Heart right ventricle (tissue), 16 donors: ENCODE measurements around the gene CA10. TPM values are rescaled to one million over a fixed set of nuclear protein-coding genes. Genes with fewer than 3 reads are reported as not detected.

Source experiments
- ATAC-seq, 8 donors: fragments of 200-7000 bp; cut with Tn5 transposase; one replicate each; pipeline ENCODE4 v1.9.1; 2020; ENCODE audit warnings: mild to moderate bottlenecking in 8 of 8, moderate library complexity in 8 of 8, moderate number of reproducible peaks in 1 of 8
- DNase-seq, 2 donors: peaks; one replicate each; pipeline ENCODE4 v3.0.0-alpha.2; 2020
- H3K27ac ChIP-seq, 10 donors: fragments of 200-600 bp; sonication (generic) in 2 of 10; one replicate each; pipeline versions ENCODE4 v1.5.0 to v1.8.0; 2020 to 2022; ENCODE audit warnings: mild to moderate bottlenecking in 3 of 10
- H3K27me3 ChIP-seq, 7 donors: fragments of 200-600 bp; one replicate each; pipeline ENCODE4 v1.8.0; 2021 to 2022; ENCODE audit warnings: mild to moderate bottlenecking in 2 of 7
- H3K36me3 ChIP-seq, 9 donors: fragments of 200-600 bp; sonication (generic) in 1 of 9; one replicate each; pipeline versions ENCODE4 v1.5.0 to v1.8.0; 2020 to 2022; ENCODE audit warnings: mild to moderate bottlenecking in 2 of 9
- H3K4me1 ChIP-seq, 9 donors: fragments of 200-600 bp; sonication (generic) in 1 of 9; one replicate each; pipeline versions ENCODE4 v1.5.0 to v1.8.0; 2020 to 2022; ENCODE audit warnings: mild to moderate bottlenecking in 4 of 9
- H3K4me3 ChIP-seq, 10 donors: fragments of 200-600 bp; sonication (generic) in 2 of 10; one replicate each; pipeline versions ENCODE4 v1.5.0 to v1.8.0; 2020 to 2022; ENCODE audit warnings: mild to moderate bottlenecking in 7 of 10, moderate library complexity in 2 of 10
- H3K9me3 ChIP-seq, 11 donors: fragments of 200-600 bp in 10 of 11; sonication (generic) in 2 of 11; one replicate each; pipeline versions ENCODE4 v1.5.0 to v1.8.0; 2013 to 2022; ENCODE audit warnings: mild to moderate bottlenecking in 2 of 11, control low read depth in 1 of 11, moderate library complexity in 1 of 11
- CTCF ChIP-seq, 9 donors: fragments of 200-600 bp; sonication (generic) in 2 of 9; IDR thresholded peaks; one replicate each; pipeline versions ENCODE4 v1.5.0 to v1.8.0; 2021 to 2022; ENCODE audit warnings: antibody characterized with exemption in 9 of 9, mild to moderate bottlenecking in 5 of 9, moderate library complexity in 1 of 9
- WGBS, 2 donors: extraction: QIAGEN DNeasy Blood & Tissue Kit; methylation state at CpG; one replicate each; pipeline ENCODE4 v1.1.7; 2013; ENCODE audit warnings: inconsistent platforms in 1 of 2; 5-methylcytosine and 5-hydroxymethylcytosine counted together
- intact Hi-C, 10 donors: fragments of 100-400 bp; cut with DNase I; formaldehyde crosslinking; loops; one replicate each; pipeline versions ENCODE4 v1.11.1 to v1.14.2; 2022
- polyA plus RNA-seq, 2 donors: library from polyadenylated mRNA; stranded (reverse); fragments of 200-250 nt; gene quantifications; one replicate each; pipeline ENCODE4 v1.2.3, GENCODE V29; 2013
- total RNA-seq, 10 donors: library from RNA; stranded (reverse); fragmentation: NEBNext Ultra II Directional in 3 of 10; extraction: Animal tissue kit (Norgen Biotek cat#: 25700) in 3 of 10; gene quantifications; one replicate each; pipeline versions ENCODE4 v1.2.1 to v1.2.4, GENCODE V29; 2021 to 2023
- donor health status: Arrhythmogenic right ventricular cardiomyopathy.
- donor health status: ischemic (EF 13 %, LVEDD 7.1; RV severe dilation, severe dysfunction).
- donor health status: healthy with polysubstance abuse.
- donor health status: DM: no; HTN: yes; CAD: no.
- donor health status: DM: no; HTN: no; CAD: no.
- donor health status: ischemic (EF 25% LVEDD 6.9; RV normal size, moderate dysfunction).
- donor health status: ischemic (EF 25% LVEDD 5.7; RV mildly dilated, moderate dysfunction).
- donor health status: healthy.
- donor health status: DM: yes; HTN: yes; CAD: no.
- donor health status: Ischemic cardiomyopathy.
- donor health status: ischemic (EF 35%, LVEDD 5.7; RV mildly dilated, moderate dysfunction).
- donor health status: nonischemic (EF 11% LVEDD 7.7; RV severe dilation, severe dysfunction).
- donor health status: DM: yes; HTN: yes; CAD: no.
- donor health status: PGD.
- donor health status: ischemic (EF 29% LVEDD 5.4; RV normal size, mild dysfunction).
- donor health status: nonischemic (EF 23%, LVEDD 6.1; RV moderate dilation, normal function).

Gene CA10
- total and polyA plus RNA-seq, 12 donors, result not detected

- H3K36me3 ChIP-seq, result no peaks in the 10 kb centered on the region
- TF ChIP-seq CTCF (IDR thresholded peaks at IDR 0.05), result no peak
- WGBS, 2 donors, result 55 to 69% methylated on average over 6 of the region's 6 CpGs
- no peak overlapping the region for H3K4me3 ChIP-seq
- no peaks in the 10 kb centered on the region for H3K4me1 ChIP-seq
- peaks cover 0 to 32% (median 9%) of the 10 kb centered on the region in 7 donors for H3K27me3 ChIP-seq
- ATAC-seq (no peak), DNase-seq (no peak)
- H3K27ac ChIP-seq, result no peak overlapping the region
- intact Hi-C loops, result no loop called here
- no peaks in the 10 kb centered on the region for H3K9me3 ChIP-seq
These were observed 511.4 kb downstream of the CA10 start for GRCh38 chr17:51647067-51647466.

DNA sequence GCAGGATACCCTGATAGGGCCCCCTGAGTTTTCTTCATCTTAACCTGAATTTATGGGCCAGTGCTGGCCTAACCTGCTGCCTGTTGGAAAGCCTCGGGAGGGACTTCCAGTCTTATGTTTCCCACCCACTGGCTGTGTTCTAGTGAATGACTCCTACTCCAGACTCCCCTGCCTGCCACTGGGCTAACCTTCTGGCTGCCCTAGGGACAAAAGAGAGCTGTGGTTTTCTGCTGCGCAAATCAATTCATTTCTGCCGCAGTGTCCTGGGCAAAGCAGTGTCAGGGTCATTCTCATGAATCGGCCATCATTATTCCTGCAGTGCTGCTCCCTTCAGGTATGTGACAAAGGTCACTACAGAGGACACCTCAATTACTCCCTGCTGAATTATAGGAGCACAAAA lies 512.0 kb downstream of the CA10 start:
- intact Hi-C loops, result no loop called here
- no peak for DNase-seq
- Histone ChIP-seq H3K9me3 (no peaks in the 10 kb centered on the region), H3K27me3 (peaks cover 0 to 34% (median 9%) of the 10 kb centered on the region in 7 donors), H3K4me1 (no peaks in the 10 kb centered on the region), H3K27ac (no peak overlapping the region), H3K4me3 (no peak overlapping the region), H3K36me3 (no peaks in the 10 kb centered on the region)
- ATAC-seq, result no peak
- no peak for TF ChIP-seq CTCF (IDR thresholded peaks at IDR 0.05)
- WGBS, 2 donors, result 82 to 87% methylated on average over 4 of the region's 4 CpGs

DNA sequence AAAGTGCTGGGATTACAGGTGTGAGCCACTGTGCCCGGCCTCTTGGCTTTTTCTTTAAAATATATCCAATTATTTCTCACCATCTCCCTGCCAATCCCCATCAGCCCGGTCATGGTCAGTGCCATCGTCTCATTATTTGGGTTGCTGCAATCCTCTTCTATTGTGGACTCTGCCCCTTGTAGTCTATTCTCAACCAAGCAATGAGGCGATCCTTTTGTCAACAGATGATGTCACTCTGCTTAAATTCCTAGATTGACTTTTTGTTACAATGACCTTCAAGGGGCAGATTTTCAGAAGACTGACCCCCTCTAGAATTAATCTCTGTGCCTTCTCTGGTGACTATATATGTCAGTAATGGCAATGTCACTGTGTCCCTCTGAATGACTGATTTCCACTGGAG lies 513.5 kb downstream of the CA10 start:
- TF ChIP-seq CTCF (IDR thresholded peaks at IDR 0.05), result no peak
- H3K4me3 ChIP-seq, result no peak overlapping the region
- 89 to 91% methylated on average over 4 of the region's 4 CpGs for WGBS, 2 donors
- H3K4me1 ChIP-seq, result no peaks in the 10 kb centered on the region
- H3K36me3 ChIP-seq, result no peaks in the 10 kb centered on the region
- H3K27me3 ChIP-seq, result peaks cover 0 to 35% (median 10%) of the 10 kb centered on the region in 7 donors
- no peaks in the 10 kb centered on the region for H3K9me3 ChIP-seq
- no peak overlapping the region for H3K27ac ChIP-seq
- DNase-seq, result no peak
- intact Hi-C loops, result no loop called here
- no peak for ATAC-seq

DNA sequence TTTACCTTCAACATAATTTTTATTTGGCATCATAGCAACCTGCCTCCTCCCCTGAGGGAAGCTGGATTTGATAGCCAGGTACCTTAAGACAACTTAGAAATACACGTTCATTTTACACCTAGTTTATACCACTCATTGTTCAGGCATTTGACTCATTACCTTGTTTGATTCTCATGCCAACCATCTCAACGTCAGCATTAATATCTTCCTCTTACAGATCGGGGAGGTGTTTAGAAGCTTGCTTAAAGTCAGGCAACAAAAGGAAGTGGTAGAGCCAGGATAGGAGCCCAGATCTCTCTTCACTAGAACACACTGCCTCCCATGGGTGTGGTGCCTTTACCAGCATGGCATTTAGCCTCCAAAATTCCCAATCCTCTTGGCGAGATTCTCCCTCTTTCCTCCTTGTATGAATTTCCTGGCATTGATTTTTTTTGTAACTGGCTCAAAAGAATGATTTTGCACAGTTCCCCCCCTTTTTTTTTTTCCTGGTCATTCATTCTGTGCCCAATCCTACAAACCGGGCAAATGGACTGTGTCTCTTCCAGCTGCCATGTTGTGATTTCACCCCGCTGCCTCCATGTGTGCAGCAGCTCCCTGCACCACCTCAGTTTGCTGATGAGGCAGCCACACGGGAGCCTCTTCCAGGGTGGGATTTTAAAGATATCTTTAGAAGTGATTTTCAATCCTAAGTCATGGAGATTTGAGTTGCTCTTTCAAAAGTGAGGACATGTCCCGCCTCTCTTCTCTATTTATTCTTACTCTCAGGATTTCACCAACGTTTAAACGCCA lies 514.6 kb downstream of the CA10 start:
- intact Hi-C loops, result no loop called here
- Histone ChIP-seq H3K36me3 (no peaks in the 10 kb centered on the region), H3K27ac (no peak overlapping the region), H3K4me3 (no peak overlapping the region), H3K4me1 (no peaks in the 10 kb centered on the region), H3K9me3 (no peaks in the 10 kb centered on the region), H3K27me3 (peaks cover 0 to 42% (median 10%) of the 10 kb centered on the region in 7 donors)
- no peak for TF ChIP-seq CTCF (IDR thresholded peaks at IDR 0.05)
- ATAC-seq (no peak), DNase-seq (no peak)
- 74 to 84% methylated on average over 10 of the region's 10 CpGs for WGBS, 2 donors
